Measurements from ENCODE around the gene DEF6.

Gene DEF6

GRCh38 chr6:35297601-35298481 is at the start of gene DEF6:
TSS of gene DEF6 (plus strand) at chr6:35297818. CDS start at chr6:35297857, 39 bp downstream.
- peak in 1 of 2 experiments; percentile 19 for DNase-seq

- no peak for DNase-seq
These were observed 49.3 kb upstream of the DEF6 start for GRCh38 chr6:35248300-35248699.

GRCh38 chr6:35248965-35249364 is 48.7 kb upstream of the DEF6 start:
- DNase-seq = peak in 1 of 2 experiments; percentile 16

- DNase-seq = no peak
These were observed 45.7 kb upstream of the DEF6 start for GRCh38 chr6:35251949-35252348.

- no peak for DNase-seq
These were observed 44.4 kb upstream of the DEF6 start for GRCh38 chr6:35253249-35253648.

GRCh38 chr6:35258336-35258735 is 39.3 kb upstream of the DEF6 start:
- no peak for DNase-seq

GRCh38 chr6:35258858-35259193 is 38.8 kb upstream of the DEF6 start:
- no peak for DNase-seq

GRCh38 chr6:35259194-35259947 is 38.2 kb upstream of the DEF6 start, which contains the start of gene ZNF76:
TSS of gene ZNF76 (plus strand) at chr6:35259735. CDS start at chr6:35281152, 21,417 bp downstream.
- peak; percentile 96 to 98 for DNase-seq

- DNase-seq = peak in 1 of 2 experiments; percentile 79
These were observed 37.5 kb upstream of the DEF6 start for GRCh38 chr6:35259948-35260590.

GRCh38 chr6:35260591-35261570 is 36.7 kb upstream of the DEF6 start:
- DNase-seq = no peak

- no peak for DNase-seq
These were observed 35.0 kb upstream of the DEF6 start for GRCh38 chr6:35262596-35262995.

GRCh38 chr6:35264550-35265274 is 32.9 kb upstream of the DEF6 start:
- DNase-seq = no peak

GRCh38 chr6:35265523-35265922 is 32.1 kb upstream of the DEF6 start:
- no peak for DNase-seq

- no peak for DNase-seq
These were observed 30.2 kb upstream of the DEF6 start for GRCh38 chr6:35267446-35267845.

- DNase-seq = no peak
These were observed 29.7 kb upstream of the DEF6 start for GRCh38 chr6:35267897-35268296.

- DNase-seq = no peak
These were observed 25.6 kb upstream of the DEF6 start for GRCh38 chr6:35272005-35272404.

GRCh38 chr6:35273822-35274559 is 23.6 kb upstream of the DEF6 start:
- no peak for DNase-seq

- DNase-seq = no peak
These were observed 21.8 kb upstream of the DEF6 start for GRCh38 chr6:35275744-35276260.

GRCh38 chr6:35278708-35279107 is 18.9 kb upstream of the DEF6 start:
- no peak for DNase-seq

- DNase-seq = no peak
These were observed 16.7 kb upstream of the DEF6 start for GRCh38 chr6:35280903-35281302.

- no peak for DNase-seq
These were observed 15.1 kb upstream of the DEF6 start for GRCh38 chr6:35282472-35282871.
